CD4-positive, alpha-beta T cell (primary cell): ENCODE measurements around the gene TRABD2B. TPM values are rescaled to one million over a fixed set of nuclear protein-coding genes. Genes with fewer than 3 reads are reported as not detected.

Experiments used
- ATAC-seq: fragments of 200-7000 bp; cut with Tn5 transposase; one replicate; pipeline ENCODE4 v1.10.0; 2022; ENCODE audit warnings: mild to moderate bottlenecking; ENCODE audit not compliant: poor library complexity
- CTCF ChIA-PET: fragments of 350-600 bp; sonication (Branson Sonifier 250); formaldehyde crosslinking; loops from one replicate; lab custom pipeline; 2021; ENCODE audit warnings: antibody characterized with exemption, inconsistent platforms; lab: Charles Lee
- POLR2A ChIA-PET: fragments of 350-600 bp; sonication (Branson Sonifier 250); formaldehyde crosslinking; loops from one replicate; lab custom pipeline; 2021; ENCODE audit warnings: antibody characterized with exemption, inconsistent platforms; lab: Charles Lee
- DNase-seq, 14 experiments: peaks; one replicate each; pipeline ENCODE4 v3.0.0-alpha.2; 2013 to 2020; ENCODE audit warnings: mixed read lengths in 2 of 14
- H3K27ac ChIP-seq, 2 donors: one replicate each; pipeline versions ENCODE4 v1.5.1 to v1.7.0; 2013; ENCODE audit warnings: low read length in 2 of 2, low read depth in 1 of 2, mild to moderate bottlenecking in 1 of 2
- H3K27me3 ChIP-seq, 2 experiments: 1 replicate in 1 of 2; 2 replicates in 1 of 2; pipeline versions ENCODE4 v1.6.1 to v1.7.0; 2013; ENCODE audit warnings: low read length in 2 of 2, control low read depth in 1 of 2, mild to moderate bottlenecking in 1 of 2, moderate library complexity in 1 of 2; ENCODE audit not compliant: insufficient read depth in 2 of 2, control insufficient read depth in 1 of 2
- H3K36me3 ChIP-seq: one replicate; pipeline ENCODE4 v1.6.1; 2013; ENCODE audit warnings: low read length, control low read depth; ENCODE audit not compliant: insufficient read depth
- H3K4me1 ChIP-seq: one replicate; pipeline ENCODE4 v1.6.1; 2013; ENCODE audit warnings: low read length, control low read depth; ENCODE audit not compliant: insufficient read depth
- H3K4me3 ChIP-seq: one replicate; pipeline ENCODE4 v1.5.1; 2013; ENCODE audit warnings: mild to moderate bottlenecking, low read length, moderate library complexity
- H3K9me3 ChIP-seq, 2 experiments: 1 replicate in 1 of 2; 2 replicates in 1 of 2; pipeline versions ENCODE4 v1.6.1 to v1.7.0; 2013; ENCODE audit warnings: low read length in 2 of 2, mild to moderate bottlenecking in 2 of 2, control low read depth in 1 of 2, moderate library complexity in 1 of 2; ENCODE audit not compliant: control insufficient read depth in 1 of 2, insufficient read depth in 1 of 2
- H3K27ac Mint-ChIP-seq: one replicate; pipeline ENCODE4 v1.8.0; 2020; ENCODE audit warnings: mixed read lengths
- H3K27me3 Mint-ChIP-seq: one replicate; pipeline ENCODE4 v1.8.0; 2021; ENCODE audit warnings: mixed read lengths
- H3K36me3 Mint-ChIP-seq: one replicate; pipeline ENCODE4 v1.8.0; 2021; ENCODE audit warnings: low read depth, mixed read lengths
- H3K4me1 Mint-ChIP-seq: one replicate; pipeline ENCODE4 v1.8.0; 2021; ENCODE audit warnings: low read depth, mixed read lengths
- H3K4me3 Mint-ChIP-seq: one replicate; pipeline ENCODE4 v1.8.0; 2020; ENCODE audit warnings: mild to moderate bottlenecking, mixed read lengths
- H3K9me3 Mint-ChIP-seq: one replicate; pipeline ENCODE4 v1.8.0; 2020; ENCODE audit warnings: mixed read lengths
- CTCF ChIP-seq: fragments of 200-600 bp; IDR thresholded peaks from one replicate; pipeline ENCODE4 v1.8.0; 2022; ENCODE audit warnings: antibody characterized with exemption, mild to moderate bottlenecking
- intact Hi-C, 2 experiments: fragments of 100-400 bp; cut with DNase I in 1 of 2; cut with micrococcal nuclease in 1 of 2; formaldehyde crosslinking; loops; one replicate each; pipeline versions ENCODE4 v1.15.1 to v1.9.0; 2023 to 2025; cut with DNase I, micrococcal nuclease
- total RNA-seq, 174 experiments: library from RNA in 2 of 174; stranded (reverse) in 2 of 174; gene quantifications; one replicate each; pipeline ENCODE4 v1.2.3 and lab custom pipeline; 2021 to 2026

TRABD2B gene
- total RNA-seq, 2 experiments from 2014 or later = not detected

- Histone ChIP-seq H3K4me1 (no peaks in the 10 kb centered on the region), H3K27ac (no peak overlapping the region), H3K4me3 (no peak overlapping the region), H3K36me3 (no peaks in the 10 kb centered on the region), H3K27me3 (peaks cover 0 to 2% of the 10 kb centered on the region in 2 experiments), H3K9me3 (peaks cover 0 to 6% of the 10 kb centered on the region in 2 experiments)
- ChIA-PET CTCF (no interaction called here), POLR2A (no interaction called here)
- intact Hi-C loops = no loop called here
- TF ChIP-seq CTCF = no peak
- Mint-ChIP-seq H3K9me3 (peaks cover under 1% of the 10 kb centered on the region), H3K27ac (no peak overlapping the region), H3K36me3 (no peaks in the 10 kb centered on the region), H3K27me3 (peaks cover 14% of the 10 kb centered on the region), H3K4me3 (no peak overlapping the region), H3K4me1 (no peaks in the 10 kb centered on the region)
- ATAC-seq (no peak), DNase-seq (no peak)
Observed at GRCh38 chr1:47953661-47954060, 43.5 kb downstream of the TRABD2B start.

DNA sequence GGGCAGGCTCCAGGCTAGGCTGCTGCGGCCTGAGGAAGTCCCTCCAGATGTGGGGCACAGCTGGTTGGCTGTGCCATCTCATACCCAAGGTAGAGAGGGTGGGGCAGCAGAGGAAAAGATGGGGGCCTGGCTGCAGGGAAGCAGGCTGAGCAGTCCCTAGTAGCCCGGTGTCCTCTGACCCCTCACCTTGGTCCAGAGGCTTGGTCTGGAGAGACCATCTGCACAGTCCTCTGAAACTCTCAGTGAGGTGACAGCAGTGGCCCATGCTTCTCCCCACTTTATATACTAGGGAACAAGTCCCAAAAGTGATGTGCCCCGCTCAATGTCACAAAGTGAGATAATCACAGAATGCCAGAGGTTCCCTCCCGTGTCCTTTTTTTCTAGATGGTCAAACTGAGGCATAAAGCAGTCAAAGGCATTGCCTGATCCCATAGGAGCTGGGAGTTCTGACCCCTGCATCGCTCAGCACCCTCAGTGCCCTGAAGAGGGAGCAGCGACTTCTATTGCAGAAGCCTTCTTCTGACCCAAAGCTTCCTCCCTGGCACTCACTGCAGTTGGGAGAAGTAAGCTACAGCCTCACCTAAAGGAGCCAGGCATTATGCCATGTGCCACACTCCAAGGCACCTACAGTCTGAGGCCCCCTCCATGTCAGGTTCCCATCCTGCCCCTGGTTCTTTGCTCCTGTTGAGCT lies 45.5 kb downstream of the TRABD2B start:
- no peak for ATAC-seq
- Histone ChIP-seq H3K27ac (no peak overlapping the region), H3K36me3 (no peaks in the 10 kb centered on the region), H3K4me1 (no peaks in the 10 kb centered on the region), H3K4me3 (no peak overlapping the region), H3K9me3 (peaks cover 0 to 6% of the 10 kb centered on the region in 2 experiments), H3K27me3 (peaks cover 0 to 2% of the 10 kb centered on the region in 2 experiments)
- H3K27me3 Mint-ChIP-seq = peaks cover 14% of the 10 kb centered on the region
- no peak for TF ChIP-seq CTCF
- H3K9me3 Mint-ChIP-seq = no peaks in the 10 kb centered on the region
- intact Hi-C loops = no loop called here
- ChIA-PET CTCF (no interaction called here), POLR2A (no interaction called here)
- DNase-seq = no peak
- no peaks in the 10 kb centered on the region for H3K4me1 Mint-ChIP-seq
- H3K27ac Mint-ChIP-seq = no peak overlapping the region
- H3K36me3 Mint-ChIP-seq = no peaks in the 10 kb centered on the region
- no peak overlapping the region for H3K4me3 Mint-ChIP-seq

GRCh38 chr1:47951026-47951425 lies 46.2 kb downstream of the TRABD2B start:
- peaks cover 14% of the 10 kb centered on the region for H3K27me3 Mint-ChIP-seq
- ChIA-PET POLR2A (no interaction called here), CTCF (no interaction called here)
- Histone ChIP-seq H3K4me1 (no peaks in the 10 kb centered on the region), H3K36me3 (no peaks in the 10 kb centered on the region), H3K9me3 (peaks cover 0 to 3% of the 10 kb centered on the region in 2 experiments), H3K27me3 (peaks cover 0 to 2% of the 10 kb centered on the region in 2 experiments), H3K27ac (no peak overlapping the region), H3K4me3 (no peak overlapping the region)
- ATAC-seq (no peak), DNase-seq (no peak)
- H3K36me3 Mint-ChIP-seq = no peaks in the 10 kb centered on the region
- no peaks in the 10 kb centered on the region for H3K9me3 Mint-ChIP-seq
- H3K4me1 Mint-ChIP-seq = no peaks in the 10 kb centered on the region
- intact Hi-C loops = no loop called here
- H3K4me3 Mint-ChIP-seq = no peak overlapping the region
- no peak overlapping the region for H3K27ac Mint-ChIP-seq
- no peak for TF ChIP-seq CTCF
